Lung (tissue), 12 donors: ENCODE data around the gene PXYLP1. TPM values are rescaled to one million over a fixed set of nuclear protein-coding genes. Genes with fewer than 3 reads are reported as not detected.

ENCODE experiments used
- ATAC-seq: fragments of 200-7000 bp; cut with Tn5 transposase; one replicate; pipeline ENCODE4 v1.9.1; 2020; ENCODE audit warnings: moderate number of reproducible peaks; ENCODE audit not compliant: insufficient read depth, low FRiP score
- DNase-seq, 3 donors: peaks; one replicate each; pipeline ENCODE4 v3.0.0-alpha.2; 2013 to 2017
- H3K27ac ChIP-seq, 2 donors: one replicate each; pipeline ENCODE4 v1.5.1; 2013; ENCODE audit warnings: mild to moderate bottlenecking in 2 of 2, moderate library complexity in 2 of 2, control low read depth in 1 of 2, inconsistent platforms in 1 of 2, low read depth in 1 of 2, low read length in 1 of 2
- H3K27me3 ChIP-seq, 3 donors: one replicate each; pipeline ENCODE4 v1.5.1; 2013; ENCODE audit warnings: low read length in 2 of 3; ENCODE audit not compliant: control insufficient read depth in 3 of 3, insufficient read depth in 3 of 3
- H3K36me3 ChIP-seq, 4 donors: one replicate each; pipeline ENCODE4 v1.5.1; 2013; ENCODE audit warnings: low read length in 4 of 4, mild to moderate bottlenecking in 1 of 4, moderate library complexity in 1 of 4; ENCODE audit not compliant: control insufficient read depth in 4 of 4, insufficient read depth in 4 of 4
- H3K4me1 ChIP-seq, 5 donors: one replicate each; pipeline ENCODE4 v1.5.1; 2013; ENCODE audit warnings: low read length in 5 of 5, mild to moderate bottlenecking in 2 of 5, moderate library complexity in 1 of 5; ENCODE audit not compliant: control insufficient read depth in 5 of 5, insufficient read depth in 5 of 5
- H3K4me3 ChIP-seq: one replicate; pipeline ENCODE4 v1.5.1; 2013; ENCODE audit warnings: mild to moderate bottlenecking, control low read depth, moderate library complexity
- H3K9ac ChIP-seq, 2 donors: one replicate each; pipeline ENCODE4 v1.5.1; 2013; ENCODE audit warnings: low read length in 2 of 2, control low read depth in 1 of 2; ENCODE audit not compliant: insufficient read depth in 1 of 2
- H3K9me3 ChIP-seq, 4 donors: one replicate each; pipeline ENCODE4 v1.5.1; 2013; ENCODE audit warnings: low read length in 3 of 4, mild to moderate bottlenecking in 1 of 4, moderate library complexity in 1 of 4; ENCODE audit not compliant: control insufficient read depth in 4 of 4, insufficient read depth in 3 of 4
- CTCF ChIP-seq: IDR thresholded peaks from 2 replicates; pipeline ENCODE4 v1.5.1; 2012; ENCODE audit warnings: mild to moderate bottlenecking; ENCODE audit errors: control extremely low read depth, extremely low read depth
- WGBS, 2 donors: extraction: QIAGEN DNeasy Blood & Tissue Kit; methylation state at CpG; one replicate each; pipeline ENCODE4 v1.1.7; 2013; 5-methylcytosine and 5-hydroxymethylcytosine counted together
- polyA plus RNA-seq, 2 donors: library from polyadenylated mRNA; stranded (reverse); fragments of 200-250 nt; gene quantifications; one replicate each; pipeline ENCODE4 v1.2.1, GENCODE V29; 2013
- total RNA-seq, 2 donors: library from RNA; depleted of rRNA in 1 of 2; stranded (reverse); fragments of >200 nt in 1 of 2; gene quantifications; one replicate each; pipeline ENCODE4 v1.2.1, GENCODE V29; 2014 to 2021
- donor health status: control.
- donor health status: control.
- donor health status: Bipolar disorder and iron deficiency.
- donor health status: healthy.
- donor health status: DM: yes; HTN: yes; CAD: no.

The PXYLP1 gene
- total and polyA plus RNA-seq, 4 donors, result 6.3 to 17.8 (median 7.4) TPM

GRCh38 chr3:141337991-141338390 is 106.4 kb downstream of the PXYLP1 start:
- TF ChIP-seq CTCF, result no peak
- Histone ChIP-seq H3K9me3 (no peaks in the 10 kb centered on the region), H3K4me3 (no peak overlapping the region), H3K27me3 (no peaks in the 10 kb centered on the region), H3K36me3 (no peaks in the 10 kb centered on the region), H3K27ac (no peak overlapping the region), H3K4me1 (peaks cover 0 to 10% (median 0%) of the 10 kb centered on the region in 5 donors), H3K9ac (no peak overlapping the region)
- ATAC-seq (no peak), DNase-seq (no peak)
- 95 to 97% methylated on average over 2 of the region's 2 CpGs for WGBS, 2 donors

- H3K9me3 ChIP-seq, result no peaks in the 10 kb centered on the region
- TF ChIP-seq CTCF, result no peak
- no peak for ATAC-seq
- no peak for DNase-seq
- H3K27ac ChIP-seq, result no peak overlapping the region
- peaks cover 0 to 5% (median 0%) of the 10 kb centered on the region in 5 donors for H3K4me1 ChIP-seq
- no peak overlapping the region for H3K9ac ChIP-seq
- H3K27me3 ChIP-seq, result no peaks in the 10 kb centered on the region
- no peaks in the 10 kb centered on the region for H3K36me3 ChIP-seq
- H3K4me3 ChIP-seq, result no peak overlapping the region
Observed at GRCh38 chr3:141338881-141339280, 107.3 kb downstream of the PXYLP1 start.

- TF ChIP-seq CTCF, result no peak
- H3K27me3 ChIP-seq, result no peaks in the 10 kb centered on the region
- no peak overlapping the region for H3K9ac ChIP-seq
- H3K36me3 ChIP-seq, result no peaks in the 10 kb centered on the region
- no peak overlapping the region for H3K4me3 ChIP-seq
- 91 to 97% methylated on average over 1 of the region's 1 CpG for WGBS, 2 donors
- ATAC-seq (no peak), DNase-seq (no peak)
- H3K4me1 ChIP-seq, result peaks cover 0 to 1% (median 0%) of the 10 kb centered on the region in 5 donors
- H3K9me3 ChIP-seq, result no peaks in the 10 kb centered on the region
- no peak overlapping the region for H3K27ac ChIP-seq
Observed at GRCh38 chr3:141341536-141341935, 109.9 kb downstream of the PXYLP1 start.

GRCh38 chr3:141342386-141342785 is 110.8 kb downstream of the PXYLP1 start:
- Histone ChIP-seq H3K27me3 (no peaks in the 10 kb centered on the region), H3K27ac (no peak overlapping the region), H3K36me3 (no peaks in the 10 kb centered on the region), H3K9me3 (no peaks in the 10 kb centered on the region), H3K4me1 (peaks cover 0 to 3% (median 0%) of the 10 kb centered on the region in 5 donors), H3K4me3 (no peak overlapping the region), H3K9ac (no peak overlapping the region)
- ATAC-seq, result no peak
- WGBS, 2 donors, result 60 to 89% methylated on average over 5 of the region's 5 CpGs
- no peak for DNase-seq
- no peak for TF ChIP-seq CTCF
